GM19099 (cell line): ENCODE results near the gene RPS28.

ENCODE experiments used
- POLR2A ChIP-seq: IDR thresholded peaks from 3 replicates; pipeline ENCODE4 v1.6.1; 2011; ENCODE audit warnings: low read depth; ENCODE audit not compliant: insufficient read length; ENCODE audit errors: extremely low read depth

The RPS28 gene

GRCh38 chr19:8361921-8362793, 40.9 kb downstream of the RPS28 start:
- TF ChIP-seq POLR2A: no peak

DNA sequence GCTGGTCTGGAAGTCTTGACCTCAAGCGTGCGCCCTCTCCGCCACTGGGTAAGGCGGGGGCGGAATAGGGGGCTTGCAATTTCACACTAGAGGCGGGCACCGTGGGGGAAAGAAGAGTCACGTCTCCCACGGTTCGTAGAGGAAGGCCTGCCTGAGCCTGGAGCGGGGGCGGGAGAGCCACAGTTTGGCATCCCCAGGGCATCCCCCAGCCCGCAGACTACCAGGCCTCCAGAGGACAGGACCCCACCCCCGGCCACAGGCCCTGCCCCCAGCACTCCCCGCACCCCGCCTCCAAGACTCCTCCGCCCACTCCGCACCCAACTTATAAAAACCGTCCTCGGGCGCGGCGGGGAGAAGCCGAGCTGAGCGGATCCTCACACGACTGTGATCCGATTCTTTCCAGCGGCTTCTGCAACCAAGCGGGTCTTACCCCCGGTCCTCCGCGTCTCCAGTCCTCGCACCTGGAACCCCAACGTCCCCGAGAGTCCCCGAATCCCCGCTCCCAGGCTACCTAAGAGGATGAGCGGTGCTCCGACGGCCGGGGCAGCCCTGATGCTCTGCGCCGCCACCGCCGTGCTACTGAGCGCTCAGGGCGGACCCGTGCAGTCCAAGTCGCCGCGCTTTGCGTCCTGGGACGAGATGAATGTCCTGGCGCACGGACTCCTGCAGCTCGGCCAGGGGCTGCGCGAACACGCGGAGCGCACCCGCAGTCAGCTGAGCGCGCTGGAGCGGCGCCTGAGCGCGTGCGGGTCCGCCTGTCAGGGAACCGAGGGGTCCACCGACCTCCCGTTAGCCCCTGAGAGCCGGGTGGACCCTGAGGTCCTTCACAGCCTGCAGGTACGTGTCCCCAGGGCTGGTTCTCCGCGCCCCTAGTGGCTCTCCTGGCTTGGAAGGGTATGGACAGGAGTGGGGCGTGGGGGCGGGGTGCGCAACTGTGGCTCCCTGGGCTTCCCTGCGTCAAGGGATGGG, 42.8 kb downstream of the RPS28 start, which contains the start of gene ANGPTL4:
TSS of gene ANGPTL4 (plus strand) at position 353 of the 969 bp plus-strand sequence. CDS start at position 520, 167 bp downstream.
- no peak for TF ChIP-seq POLR2A

DNA sequence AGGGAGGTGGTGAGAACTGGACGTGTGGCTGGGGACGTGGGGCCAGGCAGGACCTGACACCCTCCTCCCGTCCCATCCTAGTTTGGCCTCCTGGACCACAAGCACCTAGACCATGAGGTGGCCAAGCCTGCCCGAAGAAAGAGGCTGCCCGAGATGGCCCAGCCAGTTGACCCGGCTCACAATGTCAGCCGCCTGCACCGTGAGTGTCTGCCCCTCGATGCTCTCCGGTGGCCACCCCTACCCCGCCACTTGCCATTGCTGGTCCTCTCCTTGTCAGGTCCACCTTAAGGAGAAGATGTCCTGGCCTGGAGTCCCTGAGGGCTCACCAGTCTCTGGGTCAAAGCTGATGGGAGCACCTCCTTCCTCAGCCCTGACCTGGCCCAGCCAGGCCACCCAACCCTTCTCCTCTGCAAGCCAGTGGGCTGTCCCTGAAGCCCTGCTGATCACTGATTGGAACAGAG, 44.9 kb downstream of the RPS28 start:
- TF ChIP-seq POLR2A: no peak

- no peak for TF ChIP-seq POLR2A
These were observed 45.6 kb downstream of the RPS28 start for GRCh38 chr19:8366961-8367326.

GRCh38 chr19:8367327-8368001, 46.2 kb downstream of the RPS28 start:
- TF ChIP-seq POLR2A: no peak

DNA sequence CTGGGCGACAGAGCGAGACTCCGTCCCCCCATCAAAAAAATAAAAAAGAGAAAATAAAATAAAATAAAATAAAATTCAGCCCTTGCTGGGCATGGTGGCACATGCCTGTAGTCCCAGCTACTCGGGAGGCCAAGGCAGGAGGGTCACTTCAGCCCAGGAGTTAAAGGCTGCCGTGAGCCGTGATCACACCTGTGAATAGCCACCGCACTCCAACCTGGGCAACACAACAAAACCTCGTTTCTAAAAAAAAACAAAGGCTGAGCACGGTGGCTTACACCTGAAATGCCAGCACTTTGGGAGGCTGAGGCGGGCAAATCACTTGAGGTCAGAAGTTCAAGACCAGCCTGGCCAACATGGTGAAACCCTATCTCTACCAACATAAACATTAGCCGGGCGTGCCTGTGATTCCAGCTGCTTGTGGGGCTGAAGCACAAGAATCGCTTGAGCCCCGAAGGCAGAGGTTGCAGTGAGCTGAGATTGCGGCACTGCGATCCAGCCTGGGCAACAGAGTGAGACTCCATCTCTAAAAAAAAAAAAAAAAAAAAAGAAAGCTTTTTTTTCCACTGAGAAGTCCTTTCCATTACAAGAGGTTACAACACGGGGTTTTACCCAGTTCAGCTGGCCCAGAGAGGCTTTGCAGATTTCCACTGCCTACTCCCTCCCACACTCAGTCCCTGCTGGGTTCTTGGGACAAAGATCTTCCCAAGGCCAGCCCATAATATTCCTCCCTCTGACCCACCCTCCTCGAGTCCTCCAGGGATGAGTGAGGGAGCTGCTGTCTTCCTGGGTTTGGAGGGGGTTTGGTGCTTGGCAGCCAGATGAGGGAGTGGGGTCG, 49.1 kb downstream of the RPS28 start:
- no peak for TF ChIP-seq POLR2A

DNA sequence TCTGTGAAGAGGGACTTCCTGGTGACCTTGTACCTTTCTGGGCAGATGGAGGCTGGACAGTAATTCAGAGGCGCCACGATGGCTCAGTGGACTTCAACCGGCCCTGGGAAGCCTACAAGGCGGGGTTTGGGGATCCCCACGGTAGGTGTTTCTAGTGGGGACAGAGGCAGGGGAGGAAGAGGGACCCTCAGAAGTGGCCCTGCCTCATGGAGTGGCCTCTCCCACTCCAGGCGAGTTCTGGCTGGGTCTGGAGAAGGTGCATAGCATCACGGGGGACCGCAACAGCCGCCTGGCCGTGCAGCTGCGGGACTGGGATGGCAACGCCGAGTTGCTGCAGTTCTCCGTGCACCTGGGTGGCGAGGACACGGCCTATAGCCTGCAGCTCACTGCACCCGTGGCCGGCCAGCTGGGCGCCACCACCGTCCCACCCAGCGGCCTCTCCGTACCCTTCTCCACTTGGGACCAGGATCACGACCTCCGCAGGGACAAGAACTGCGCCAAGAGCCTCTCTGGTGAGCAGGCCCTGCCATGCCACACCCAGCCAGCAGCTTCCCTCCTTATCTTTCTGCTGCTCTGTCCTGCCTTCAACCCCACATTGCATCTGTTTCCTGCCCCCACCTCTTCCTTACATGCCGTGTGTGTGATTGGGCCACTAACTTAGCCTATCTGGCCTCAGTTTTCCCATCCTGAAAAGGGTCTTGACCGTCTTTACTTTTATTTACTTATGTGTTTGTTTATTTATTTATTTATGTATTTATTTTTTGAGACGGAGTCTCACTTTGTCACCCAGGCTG, 49.9 kb downstream of the RPS28 start:
- TF ChIP-seq POLR2A: no peak
